HEK293 (cell line): ENCODE results near the gene FCN1.

Source experiments
- CTCF ChIA-PET: fragments of 350-600 bp; formaldehyde crosslinking; extraction: SDS; loops from one replicate; lab custom pipeline; 2021; ENCODE audit warnings: antibody characterized with exemption; lab: Yijun Ruan, JAX
- POLR2A ChIA-PET: fragments of 300-600 bp; formaldehyde crosslinking; extraction: SDS; loops from one replicate; lab custom pipeline; 2020; ENCODE audit warnings: antibody characterized with exemption, inconsistent platforms; lab: Yijun Ruan, JAX
- H3K27ac ChIP-seq: fragments of 200-500 bp; sonication (Bioruptor generic); 2 replicates; pipeline ENCODE4 v1.5.1; 2014; ENCODE audit warnings: low read depth, low read length, control low read depth, inconsistent platforms; ENCODE audit errors: extremely low read depth
- H3K36me3 ChIP-seq, 2 experiments: fragments of 200-500 bp in 1 of 2; sonication (Bioruptor generic) in 1 of 2; 1 replicate in 1 of 2; 2 replicates in 1 of 2; pipeline ENCODE4 v1.5.1; 2014 to 2017; ENCODE audit warnings: inconsistent platforms in 2 of 2, low read length in 2 of 2; ENCODE audit not compliant: control insufficient read depth in 2 of 2, insufficient read depth in 1 of 2
- H3K4me1 ChIP-seq: fragments of 200-500 bp; sonication (Bioruptor generic); 2 replicates; pipeline ENCODE4 v1.5.1; 2014; ENCODE audit warnings: mild to moderate bottlenecking, low read length, inconsistent platforms; ENCODE audit not compliant: control insufficient read depth, insufficient read depth
- H3K4me3 ChIP-seq: 2 replicates; pipeline ENCODE4 v1.5.1; 2011; ENCODE audit warnings: low read depth, mild to moderate bottlenecking, control low read depth, low read length, moderate library complexity
- H3K9me3 ChIP-seq: fragments of 200-500 bp; sonication (Bioruptor generic); 2 replicates; pipeline ENCODE4 v1.5.1; 2014; ENCODE audit warnings: low read depth, low read length, inconsistent platforms; ENCODE audit not compliant: control insufficient read depth, insufficient read depth
- EGR2 ChIP-seq: fragments of 450-650 bp; formaldehyde crosslinking; IDR thresholded peaks from 2 replicates; pipeline ENCODE4 v1.5.1; 2016; ENCODE audit warnings: low read depth, missing biosample characterization, missing genetic modification characterization
- KLF16 ChIP-seq: fragments of 450-650 bp; formaldehyde crosslinking; IDR thresholded peaks from 2 replicates; pipeline ENCODE4 v1.5.1; 2017; ENCODE audit warnings: missing biosample characterization, missing genetic modification characterization
- KLF7 ChIP-seq: fragments of 450-650 bp; formaldehyde crosslinking; IDR thresholded peaks from 2 replicates; pipeline ENCODE4 v1.5.1; 2016; ENCODE audit warnings: missing biosample characterization, missing genetic modification characterization, borderline replicate concordance
- MZF1 ChIP-seq: fragments of 450-650 bp; formaldehyde crosslinking; IDR thresholded peaks from 2 replicates; pipeline ENCODE4 v1.5.1; 2017; ENCODE audit warnings: missing biosample characterization, missing genetic modification characterization, borderline replicate concordance
- REPIN1 ChIP-seq: fragments of 450-650 bp; formaldehyde crosslinking; IDR thresholded peaks from 2 replicates; pipeline ENCODE4 v1.5.1; 2017; ENCODE audit warnings: missing biosample characterization, missing genetic modification characterization, low read depth
- TSHZ1 ChIP-seq: fragments of 450-650 bp; formaldehyde crosslinking; IDR thresholded peaks from 2 replicates; pipeline ENCODE4 v1.5.1; 2016; ENCODE audit warnings: missing biosample characterization, missing genetic modification characterization, borderline replicate concordance
- WT1 ChIP-seq: fragments of 450-650 bp; formaldehyde crosslinking; IDR thresholded peaks from 2 replicates; pipeline ENCODE4 v1.5.1; 2016; ENCODE audit warnings: missing biosample characterization, missing genetic modification characterization
- ZFHX2 ChIP-seq: fragments of 450-650 bp; formaldehyde crosslinking; conservative IDR thresholded peaks from 2 replicates; pipeline ENCODE4 v1.5.1; 2016; ENCODE audit warnings: missing biosample characterization, missing genetic modification characterization
- ZNF138 ChIP-seq: fragments of 450-650 bp; formaldehyde crosslinking; IDR thresholded peaks from 2 replicates; pipeline ENCODE4 v1.5.1; 2016; ENCODE audit warnings: missing biosample characterization, missing genetic modification characterization, borderline replicate concordance
- ZNF37A ChIP-seq: fragments of 450-650 bp; IDR thresholded peaks from 2 replicates; pipeline ENCODE4 v1.5.1; 2018; ENCODE audit warnings: missing biosample characterization, missing genetic modification characterization
- ZNF518A ChIP-seq: fragments of 450-650 bp; formaldehyde crosslinking; conservative IDR thresholded peaks from 2 replicates; pipeline ENCODE4 v1.5.1; 2016; ENCODE audit warnings: low read depth, missing biosample characterization, missing genetic modification characterization
- ZNF555 ChIP-seq: fragments of 450-650 bp; formaldehyde crosslinking; conservative IDR thresholded peaks from 2 replicates; pipeline ENCODE4 v1.5.1; 2017; ENCODE audit warnings: missing biosample characterization, mild to moderate bottlenecking, missing genetic modification characterization, inconsistent platforms
- ZNF558 ChIP-seq: fragments of 450-650 bp; formaldehyde crosslinking; IDR thresholded peaks from 2 replicates; pipeline ENCODE4 v1.5.1; 2016; ENCODE audit warnings: missing biosample characterization, missing genetic modification characterization
- ZNF658 ChIP-seq: fragments of 450-650 bp; formaldehyde crosslinking; IDR thresholded peaks from 2 replicates; pipeline ENCODE4; 2016; ENCODE audit warnings: missing biosample characterization, missing genetic modification characterization
- ZNF837 ChIP-seq: fragments of 450-650 bp; formaldehyde crosslinking; IDR thresholded peaks from 2 replicates; pipeline ENCODE4 v1.5.1; 2016; ENCODE audit warnings: missing biosample characterization, missing genetic modification characterization
- TF ChIP-seq, protein P1 (sequence below): fragments of 450-650 bp; formaldehyde crosslinking; IDR thresholded peaks from 2 replicates; pipeline ENCODE4 v1.5.1; 2016; ENCODE audit warnings: missing biosample characterization, missing genetic modification characterization
- TF ChIP-seq, protein P2 (sequence below): fragments of 450-650 bp; formaldehyde crosslinking; IDR thresholded peaks from 2 replicates; pipeline ENCODE4 v1.5.1; 2017; ENCODE audit warnings: missing biosample characterization, missing genetic modification characterization

FCN1 gene

DNA sequence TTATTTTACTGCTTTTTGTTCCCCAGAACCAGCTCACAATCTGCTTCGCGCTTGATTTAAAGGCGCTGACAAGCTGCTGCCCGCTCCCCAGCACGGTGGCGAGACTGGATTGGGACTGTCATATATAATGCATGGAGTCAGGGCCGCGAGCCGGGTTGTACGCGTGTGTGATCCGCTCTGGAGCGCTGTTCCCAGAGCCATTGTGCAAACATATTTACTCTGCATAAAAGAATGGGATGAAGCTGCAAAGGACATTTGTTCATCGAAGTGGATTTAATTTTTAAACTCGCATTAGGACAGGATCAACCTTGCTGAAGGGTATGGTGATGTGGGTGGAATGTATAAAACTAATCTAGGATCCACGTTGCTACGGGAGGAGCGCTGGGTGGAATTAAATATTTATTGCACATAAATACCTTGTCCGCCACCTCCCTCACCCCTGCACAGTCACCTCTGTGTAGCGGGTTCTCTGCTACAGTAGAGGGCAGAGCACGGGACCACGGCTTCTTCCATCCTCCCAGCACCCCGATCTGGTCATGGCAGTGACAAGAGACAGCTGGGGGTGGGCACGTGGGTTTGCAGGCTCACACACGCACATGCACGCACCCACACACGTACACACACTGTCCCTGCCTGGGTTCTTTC is 18.1 kb upstream of the FCN1 start:
- Histone ChIP-seq H3K36me3 (no peaks in the 10 kb centered on the region), H3K4me3 (no peak overlapping the region), H3K9me3 (no peaks in the 10 kb centered on the region), H3K4me1 (no peaks in the 10 kb centered on the region), H3K27ac (no peak overlapping the region)
- TF ChIP-seq, protein P1, sequence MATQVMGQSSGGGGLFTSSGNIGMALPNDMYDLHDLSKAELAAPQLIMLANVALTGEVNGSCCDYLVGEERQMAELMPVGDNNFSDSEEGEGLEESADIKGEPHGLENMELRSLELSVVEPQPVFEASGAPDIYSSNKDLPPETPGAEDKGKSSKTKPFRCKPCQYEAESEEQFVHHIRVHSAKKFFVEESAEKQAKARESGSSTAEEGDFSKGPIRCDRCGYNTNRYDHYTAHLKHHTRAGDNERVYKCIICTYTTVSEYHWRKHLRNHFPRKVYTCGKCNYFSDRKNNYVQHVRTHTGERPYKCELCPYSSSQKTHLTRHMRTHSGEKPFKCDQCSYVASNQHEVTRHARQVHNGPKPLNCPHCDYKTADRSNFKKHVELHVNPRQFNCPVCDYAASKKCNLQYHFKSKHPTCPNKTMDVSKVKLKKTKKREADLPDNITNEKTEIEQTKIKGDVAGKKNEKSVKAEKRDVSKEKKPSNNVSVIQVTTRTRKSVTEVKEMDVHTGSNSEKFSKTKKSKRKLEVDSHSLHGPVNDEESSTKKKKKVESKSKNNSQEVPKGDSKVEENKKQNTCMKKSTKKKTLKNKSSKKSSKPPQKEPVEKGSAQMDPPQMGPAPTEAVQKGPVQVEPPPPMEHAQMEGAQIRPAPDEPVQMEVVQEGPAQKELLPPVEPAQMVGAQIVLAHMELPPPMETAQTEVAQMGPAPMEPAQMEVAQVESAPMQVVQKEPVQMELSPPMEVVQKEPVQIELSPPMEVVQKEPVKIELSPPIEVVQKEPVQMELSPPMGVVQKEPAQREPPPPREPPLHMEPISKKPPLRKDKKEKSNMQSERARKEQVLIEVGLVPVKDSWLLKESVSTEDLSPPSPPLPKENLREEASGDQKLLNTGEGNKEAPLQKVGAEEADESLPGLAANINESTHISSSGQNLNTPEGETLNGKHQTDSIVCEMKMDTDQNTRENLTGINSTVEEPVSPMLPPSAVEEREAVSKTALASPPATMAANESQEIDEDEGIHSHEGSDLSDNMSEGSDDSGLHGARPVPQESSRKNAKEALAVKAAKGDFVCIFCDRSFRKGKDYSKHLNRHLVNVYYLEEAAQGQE (tag by site-specific recombination): no peak
- TF ChIP-seq ZFHX2 (0 out of 2 replicates have a peak, but pooled peaks have one; percentile 8), ZNF555 (tag by site-specific recombination) (no peak), EGR2 (0 out of 2 replicates have a peak, but pooled peaks have one; percentile 13)
- POLR2A ChIA-PET: no interaction called here
- CTCF ChIA-PET: no interaction called here

DNA sequence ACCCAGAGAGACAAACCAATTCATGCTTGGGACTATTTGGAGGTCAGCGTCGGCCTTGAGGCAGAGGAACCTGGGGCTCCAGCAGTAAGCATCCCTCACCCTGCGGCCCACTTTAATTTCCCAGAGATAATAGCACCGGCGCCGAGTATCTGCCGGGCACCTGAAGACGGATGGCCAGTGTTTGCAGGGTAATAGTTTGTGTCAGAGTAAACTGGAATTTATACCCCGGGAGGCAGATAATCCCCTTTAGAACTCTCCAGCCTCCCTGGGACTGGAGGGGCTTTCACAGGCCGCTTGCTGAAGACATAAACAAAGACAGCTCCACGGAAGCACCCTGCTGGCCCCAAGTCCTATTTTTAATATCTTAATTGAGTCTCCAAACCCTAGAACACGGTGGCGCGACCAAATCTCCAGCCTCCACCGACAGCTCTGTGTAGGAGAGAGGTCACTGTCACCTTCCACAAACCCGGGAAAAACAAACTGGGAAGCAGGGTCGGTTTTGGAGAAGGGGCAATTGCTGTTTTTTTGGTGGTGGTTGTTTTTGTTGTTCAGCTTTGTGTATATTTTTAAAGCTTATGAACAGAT is 17.4 kb upstream of the FCN1 start:
- POLR2A ChIA-PET: no interaction called here
- Histone ChIP-seq H3K4me1 (no peaks in the 10 kb centered on the region), H3K27ac (no peak overlapping the region), H3K4me3 (no peak overlapping the region), H3K9me3 (no peaks in the 10 kb centered on the region), H3K36me3 (no peaks in the 10 kb centered on the region)
- CTCF ChIA-PET: no interaction called here
- TF ChIP-seq ZNF138 (tag by site-specific recombination) (no peak), WT1 (tag by site-specific recombination) (no peak), KLF16 (no peak), ZNF558 (tag by site-specific recombination) (no peak), ZNF37A (no peak), TSHZ1 (tag by site-specific recombination) (no peak), ZNF518A (no peak), KLF7 (no peak), ZNF658 (no peak), MZF1 (tag by site-specific recombination) (no peak), ZNF837 (tag by site-specific recombination) (no peak), REPIN1 (tag by site-specific recombination) (no peak)
- TF ChIP-seq, protein P2, sequence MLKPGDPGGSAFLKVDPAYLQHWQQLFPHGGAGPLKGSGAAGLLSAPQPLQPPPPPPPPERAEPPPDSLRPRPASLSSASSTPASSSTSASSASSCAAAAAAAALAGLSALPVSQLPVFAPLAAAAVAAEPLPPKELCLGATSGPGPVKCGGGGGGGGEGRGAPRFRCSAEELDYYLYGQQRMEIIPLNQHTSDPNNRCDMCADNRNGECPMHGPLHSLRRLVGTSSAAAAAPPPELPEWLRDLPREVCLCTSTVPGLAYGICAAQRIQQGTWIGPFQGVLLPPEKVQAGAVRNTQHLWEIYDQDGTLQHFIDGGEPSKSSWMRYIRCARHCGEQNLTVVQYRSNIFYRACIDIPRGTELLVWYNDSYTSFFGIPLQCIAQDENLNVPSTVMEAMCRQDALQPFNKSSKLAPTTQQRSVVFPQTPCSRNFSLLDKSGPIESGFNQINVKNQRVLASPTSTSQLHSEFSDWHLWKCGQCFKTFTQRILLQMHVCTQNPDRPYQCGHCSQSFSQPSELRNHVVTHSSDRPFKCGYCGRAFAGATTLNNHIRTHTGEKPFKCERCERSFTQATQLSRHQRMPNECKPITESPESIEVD: no peak
